ENCODE results near the gene DST. TPM values are rescaled to one million over a fixed set of nuclear protein-coding genes. Genes with fewer than 3 reads are reported as not detected.
"Not testable (repeated sequence)": the region's sequence is repeated elsewhere in the genome, so short reads cannot be mapped to it uniquely, and the experiment has no call there.

DST gene
- total RNA-seq, 1 donor from 2014 or later: 183 TPM

GRCh38 chr6:56497240-56497639 is 145.4 kb downstream of the DST start:
- no peak overlapping the region for H3K9ac ChIP-seq (ENCODE audit: low read depth in 1 of 3, low read length in 3 of 3)
- H3K4me3 ChIP-seq (ENCODE audit: low read length in 3 of 3): no peak overlapping the region
- no peaks in the 10 kb centered on the region for H3K27me3 ChIP-seq (ENCODE audit: control insufficient read depth in 3 of 3, insufficient read depth in 3 of 3, low read length in 3 of 3)
- H3K4me1 ChIP-seq (ENCODE audit: control insufficient read depth in 3 of 3, insufficient read depth in 3 of 3, low read length in 3 of 3): no peaks in the 10 kb centered on the region
- no peaks in the 10 kb centered on the region for H3K9me3 ChIP-seq (ENCODE audit: control insufficient read depth in 3 of 3, low read length in 3 of 3)
- peaks cover 20 to 31% (median 24%) of the 10 kb centered on the region in 3 donors for H3K36me3 ChIP-seq (ENCODE audit: control insufficient read depth in 3 of 3, insufficient read depth in 3 of 3, low read length in 3 of 3)
- H3K27ac ChIP-seq (ENCODE audit: low read depth, low read length): no peak overlapping the region

GRCh38 chr6:56496650-56497049 is 146.0 kb downstream of the DST start:
- peaks cover 24 to 37% (median 30%) of the 10 kb centered on the region in 3 donors for H3K36me3 ChIP-seq (ENCODE audit: control insufficient read depth in 3 of 3, insufficient read depth in 3 of 3, low read length in 3 of 3)
- H3K27me3 ChIP-seq (ENCODE audit: control insufficient read depth in 3 of 3, insufficient read depth in 3 of 3, low read length in 3 of 3); H3K9ac ChIP-seq (ENCODE audit: low read depth in 1 of 3, low read length in 3 of 3); H3K4me1 ChIP-seq (ENCODE audit: control insufficient read depth in 3 of 3, insufficient read depth in 3 of 3, low read length in 3 of 3); H3K4me3 ChIP-seq (ENCODE audit: low read length in 3 of 3); H3K27ac ChIP-seq (ENCODE audit: low read depth, low read length); H3K9me3 ChIP-seq (ENCODE audit: control insufficient read depth in 3 of 3, low read length in 3 of 3): not testable (repeated sequence)

GRCh38 chr6:56495654-56496053 is 147.0 kb downstream of the DST start:
- Histone ChIP-seq H3K27me3 (ENCODE audit: control insufficient read depth in 3 of 3, insufficient read depth in 3 of 3, low read length in 3 of 3) (no peaks in the 10 kb centered on the region), H3K9ac (ENCODE audit: low read depth in 1 of 3, low read length in 3 of 3) (no peak overlapping the region), H3K36me3 (ENCODE audit: control insufficient read depth in 3 of 3, insufficient read depth in 3 of 3, low read length in 3 of 3) (peaks cover 22 to 40% (median 34%) of the 10 kb centered on the region in 3 donors), H3K4me1 (ENCODE audit: control insufficient read depth in 3 of 3, insufficient read depth in 3 of 3, low read length in 3 of 3) (no peaks in the 10 kb centered on the region), H3K4me3 (ENCODE audit: low read length in 3 of 3) (no peak overlapping the region), H3K9me3 (ENCODE audit: control insufficient read depth in 3 of 3, low read length in 3 of 3) (no peaks in the 10 kb centered on the region), H3K27ac (ENCODE audit: low read depth, low read length) (no peak overlapping the region)

- Histone ChIP-seq H3K4me3 (ENCODE audit: low read length in 3 of 3) (no peak overlapping the region), H3K36me3 (ENCODE audit: control insufficient read depth in 3 of 3, insufficient read depth in 3 of 3, low read length in 3 of 3) (peaks cover 18 to 41% (median 38%) of the 10 kb centered on the region in 3 donors), H3K27ac (ENCODE audit: low read depth, low read length) (peak overlapping the region; percentile 3), H3K4me1 (ENCODE audit: control insufficient read depth in 3 of 3, insufficient read depth in 3 of 3, low read length in 3 of 3) (no peaks in the 10 kb centered on the region), H3K27me3 (ENCODE audit: control insufficient read depth in 3 of 3, insufficient read depth in 3 of 3, low read length in 3 of 3) (no peaks in the 10 kb centered on the region), H3K9ac (ENCODE audit: low read depth in 1 of 3, low read length in 3 of 3) (no peak overlapping the region), H3K9me3 (ENCODE audit: control insufficient read depth in 3 of 3, low read length in 3 of 3) (no peaks in the 10 kb centered on the region)
These were observed 150.9 kb downstream of the DST start for GRCh38 chr6:56491606-56492328.

- no peak overlapping the region for H3K27ac ChIP-seq (ENCODE audit: low read depth, low read length)
- H3K27me3 ChIP-seq (ENCODE audit: control insufficient read depth in 3 of 3, insufficient read depth in 3 of 3, low read length in 3 of 3): no peaks in the 10 kb centered on the region
- peaks cover 23 to 44% (median 40%) of the 10 kb centered on the region in 3 donors for H3K36me3 ChIP-seq (ENCODE audit: control insufficient read depth in 3 of 3, insufficient read depth in 3 of 3, low read length in 3 of 3)
- H3K4me3 ChIP-seq (ENCODE audit: low read length in 3 of 3): no peak overlapping the region
- no peaks in the 10 kb centered on the region for H3K4me1 ChIP-seq (ENCODE audit: control insufficient read depth in 3 of 3, insufficient read depth in 3 of 3, low read length in 3 of 3)
- no peak overlapping the region for H3K9ac ChIP-seq (ENCODE audit: low read depth in 1 of 3, low read length in 3 of 3)
- no peaks in the 10 kb centered on the region for H3K9me3 ChIP-seq (ENCODE audit: control insufficient read depth in 3 of 3, low read length in 3 of 3)
These were observed 151.7 kb downstream of the DST start for GRCh38 chr6:56490993-56491392.

- Histone ChIP-seq H3K4me3 (ENCODE audit: low read length in 3 of 3) (no peak overlapping the region), H3K27ac (ENCODE audit: low read depth, low read length) (no peak overlapping the region), H3K9ac (ENCODE audit: low read depth in 1 of 3, low read length in 3 of 3) (no peak overlapping the region), H3K27me3 (ENCODE audit: control insufficient read depth in 3 of 3, insufficient read depth in 3 of 3, low read length in 3 of 3) (no peaks in the 10 kb centered on the region), H3K9me3 (ENCODE audit: control insufficient read depth in 3 of 3, low read length in 3 of 3) (no peaks in the 10 kb centered on the region), H3K4me1 (ENCODE audit: control insufficient read depth in 3 of 3, insufficient read depth in 3 of 3, low read length in 3 of 3) (no peaks in the 10 kb centered on the region), H3K36me3 (ENCODE audit: control insufficient read depth in 3 of 3, insufficient read depth in 3 of 3, low read length in 3 of 3) (peaks cover 25 to 47% (median 42%) of the 10 kb centered on the region in 3 donors)
These were observed 153.1 kb downstream of the DST start for GRCh38 chr6:56489559-56489958.

GRCh38 chr6:56488281-56488680 is 154.4 kb downstream of the DST start:
- H3K27me3 ChIP-seq (ENCODE audit: control insufficient read depth in 3 of 3, insufficient read depth in 3 of 3, low read length in 3 of 3): no peaks in the 10 kb centered on the region
- H3K9me3 ChIP-seq (ENCODE audit: control insufficient read depth in 3 of 3, low read length in 3 of 3): no peaks in the 10 kb centered on the region
- H3K36me3 ChIP-seq (ENCODE audit: control insufficient read depth in 3 of 3, insufficient read depth in 3 of 3, low read length in 3 of 3): peaks cover 26 to 47% (median 45%) of the 10 kb centered on the region in 3 donors
- H3K4me1 ChIP-seq (ENCODE audit: control insufficient read depth in 3 of 3, insufficient read depth in 3 of 3, low read length in 3 of 3): no peaks in the 10 kb centered on the region
- no peak overlapping the region for H3K9ac ChIP-seq (ENCODE audit: low read depth in 1 of 3, low read length in 3 of 3)
- no peak overlapping the region for H3K4me3 ChIP-seq (ENCODE audit: low read length in 3 of 3)
- H3K27ac ChIP-seq (ENCODE audit: low read depth, low read length): no peak overlapping the region

GRCh38 chr6:56486681-56487080 is 156.0 kb downstream of the DST start:
- Histone ChIP-seq H3K27me3 (ENCODE audit: control insufficient read depth in 3 of 3, insufficient read depth in 3 of 3, low read length in 3 of 3) (no peaks in the 10 kb centered on the region), H3K36me3 (ENCODE audit: control insufficient read depth in 3 of 3, insufficient read depth in 3 of 3, low read length in 3 of 3) (peaks cover 17 to 47% (median 36%) of the 10 kb centered on the region in 3 donors), H3K9ac (ENCODE audit: low read depth in 1 of 3, low read length in 3 of 3) (no peak overlapping the region), H3K9me3 (ENCODE audit: control insufficient read depth in 3 of 3, low read length in 3 of 3) (no peaks in the 10 kb centered on the region), H3K4me1 (ENCODE audit: control insufficient read depth in 3 of 3, insufficient read depth in 3 of 3, low read length in 3 of 3) (no peaks in the 10 kb centered on the region), H3K4me3 (ENCODE audit: low read length in 3 of 3) (no peak overlapping the region), H3K27ac (ENCODE audit: low read depth, low read length) (no peak overlapping the region)

GRCh38 chr6:56484669-56485068 is 158.0 kb downstream of the DST start:
- H3K9ac ChIP-seq (ENCODE audit: low read depth in 1 of 3, low read length in 3 of 3): no peak overlapping the region
- no peak overlapping the region for H3K27ac ChIP-seq (ENCODE audit: low read depth, low read length)
- H3K36me3 ChIP-seq (ENCODE audit: control insufficient read depth in 3 of 3, insufficient read depth in 3 of 3, low read length in 3 of 3): peaks cover 17 to 43% (median 39%) of the 10 kb centered on the region in 3 donors
- H3K4me3 ChIP-seq (ENCODE audit: low read length in 3 of 3): no peak overlapping the region
- H3K4me1 ChIP-seq (ENCODE audit: control insufficient read depth in 3 of 3, insufficient read depth in 3 of 3, low read length in 3 of 3): no peaks in the 10 kb centered on the region
- no peaks in the 10 kb centered on the region for H3K27me3 ChIP-seq (ENCODE audit: control insufficient read depth in 3 of 3, insufficient read depth in 3 of 3, low read length in 3 of 3)
- H3K9me3 ChIP-seq (ENCODE audit: control insufficient read depth in 3 of 3, low read length in 3 of 3): no peaks in the 10 kb centered on the region

- no peak overlapping the region for H3K27ac ChIP-seq (ENCODE audit: low read depth, low read length)
- no peak overlapping the region for H3K9ac ChIP-seq (ENCODE audit: low read depth in 1 of 3, low read length in 3 of 3)
- peaks cover 20 to 44% (median 37%) of the 10 kb centered on the region in 3 donors for H3K36me3 ChIP-seq (ENCODE audit: control insufficient read depth in 3 of 3, insufficient read depth in 3 of 3, low read length in 3 of 3)
- H3K27me3 ChIP-seq (ENCODE audit: control insufficient read depth in 3 of 3, insufficient read depth in 3 of 3, low read length in 3 of 3): no peaks in the 10 kb centered on the region
- no peak overlapping the region for H3K4me3 ChIP-seq (ENCODE audit: low read length in 3 of 3)
- H3K4me1 ChIP-seq (ENCODE audit: control insufficient read depth in 3 of 3, insufficient read depth in 3 of 3, low read length in 3 of 3): no peaks in the 10 kb centered on the region
- peaks cover 0 to 2% (median 0%) of the 10 kb centered on the region in 3 donors for H3K9me3 ChIP-seq (ENCODE audit: control insufficient read depth in 3 of 3, low read length in 3 of 3)
These were observed 158.8 kb downstream of the DST start for GRCh38 chr6:56483929-56484328.

Data from skeletal muscle tissue (tissue), 4 donors.